ENCODE results near the gene PTCH1.

The PTCH1 gene

GRCh38 chr9:95409650-95410426 is 106.9 kb downstream of the PTCH1 start:
- no peak for TF ChIP-seq CTCF (IDR thresholded peaks at IDR 0.05; ENCODE audit: insufficient read depth, low read length)
- TF ChIP-seq GABPA (IDR thresholded peaks at IDR 0.05; ENCODE audit: low read depth) = no peak
- no peak for TF ChIP-seq POLR2AphosphoS5 (IDR thresholded peaks at IDR 0.05; ENCODE audit: low read depth)
- TF ChIP-seq SPI1 (IDR thresholded peaks at IDR 0.05; ENCODE audit: borderline replicate concordance, low read depth) = no peak
- TF ChIP-seq REST (IDR thresholded peaks at IDR 0.05; ENCODE audit: insufficient replicate concordance, low read depth) = no peak
- H3K27ac ChIP-seq (replicated peaks) = no peak overlapping the region
- no peaks in the 10 kb centered on the region for H3K27me3 ChIP-seq (ENCODE audit: insufficient read depth, poor library complexity, severe bottlenecking)
- no peak overlapping the region for H3K4me3 ChIP-seq (replicated peaks; ENCODE audit: insufficient read depth, low read length)
- peak in 1 of 2 experiments; percentile 82 for DNase-seq (ENCODE audit: low read depth in 1 of 2, low spot score in 1 of 2)

GRCh38 chr9:95407524-95407923 is 109.2 kb downstream of the PTCH1 start:
- no peak for DNase-seq (ENCODE audit: low read depth in 1 of 2, low spot score in 1 of 2)
- no peak overlapping the region for H3K27ac ChIP-seq (replicated peaks)
- no peaks in the 10 kb centered on the region for H3K27me3 ChIP-seq (ENCODE audit: insufficient read depth, poor library complexity, severe bottlenecking)
- TF ChIP-seq POLR2AphosphoS5 (IDR thresholded peaks at IDR 0.05; ENCODE audit: low read depth) (no peak), GABPA (IDR thresholded peaks at IDR 0.05; ENCODE audit: low read depth) (no peak), SPI1 (IDR thresholded peaks at IDR 0.05; ENCODE audit: borderline replicate concordance, low read depth) (no peak), CTCF (IDR thresholded peaks at IDR 0.05; ENCODE audit: insufficient read depth, low read length) (no peak), REST (IDR thresholded peaks at IDR 0.05; ENCODE audit: insufficient replicate concordance, low read depth) (no peak)
- H3K4me3 ChIP-seq (replicated peaks; ENCODE audit: insufficient read depth, low read length) = no peak overlapping the region

GRCh38 chr9:95406121-95406520 is 110.7 kb downstream of the PTCH1 start:
- Histone ChIP-seq H3K27me3 (ENCODE audit: insufficient read depth, poor library complexity, severe bottlenecking) (no peaks in the 10 kb centered on the region), H3K4me3 (replicated peaks; ENCODE audit: insufficient read depth, low read length) (no peak overlapping the region), H3K27ac (replicated peaks) (no peak overlapping the region)
- TF ChIP-seq CTCF (IDR thresholded peaks at IDR 0.05; ENCODE audit: insufficient read depth, low read length) (no peak), REST (IDR thresholded peaks at IDR 0.05; ENCODE audit: insufficient replicate concordance, low read depth) (no peak), GABPA (IDR thresholded peaks at IDR 0.05; ENCODE audit: low read depth) (no peak), POLR2AphosphoS5 (IDR thresholded peaks at IDR 0.05; ENCODE audit: low read depth) (no peak), SPI1 (IDR thresholded peaks at IDR 0.05; ENCODE audit: borderline replicate concordance, low read depth) (no peak)
- DNase-seq (ENCODE audit: low read depth in 1 of 2, low spot score in 1 of 2) = peak in 1 of 2 experiments; percentile 41
